H1 (cell line): ENCODE data around the gene ANGPTL2. TPM values are rescaled to one million over a fixed set of nuclear protein-coding genes. Genes with fewer than 3 reads are reported as not detected.

Experiments
- CTCF ChIA-PET: fragments of 300-600 bp; sonication (Branson Sonifier 250); formaldehyde crosslinking; loops from one replicate; lab custom pipeline; 2021; ENCODE audit not compliant: partially characterized antibody; lab: Charles Lee
- POLR2A ChIA-PET: fragments of 300-600 bp; sonication (Branson Sonifier 250); formaldehyde crosslinking; loops from one replicate; lab custom pipeline; 2021; ENCODE audit warnings: inconsistent platforms; ENCODE audit not compliant: partially characterized antibody; lab: Charles Lee
- DNase-seq, 2 experiments: peaks; one replicate each; pipeline versions ENCODE4 v3.0.0 to v3.0.0-alpha.2; 2010 to 2022; ENCODE audit warnings: low spot score in 2 of 2, low read depth in 1 of 2, mixed read lengths in 1 of 2
- FAIRE-seq: peaks from 2 replicates; lab custom pipeline; 2011; peaks lifted over from hg19 to GRCh38; lab: Jason Lieb, UNC
- H2AFZ ChIP-seq: 2 replicates; pipeline ENCODE4 v1.8.1; 2012; ENCODE audit warnings: low read length, inconsistent platforms
- H2AK5ac ChIP-seq: 2 replicates; pipeline ENCODE4 v1.6.1; 2013; ENCODE audit warnings: low read depth, low read length
- H2BK120ac ChIP-seq: replicated peaks from 2 replicates; pipeline ENCODE3; 2013; ENCODE audit warnings: low read depth, low read length, inconsistent platforms
- H2BK12ac ChIP-seq: 2 replicates; pipeline ENCODE4 v1.6.1; 2013; ENCODE audit warnings: low read depth, low read length
- H2BK15ac ChIP-seq: 2 replicates; pipeline ENCODE4 v1.6.1; 2013; ENCODE audit warnings: low read length
- H2BK20ac ChIP-seq: 2 replicates; pipeline ENCODE4 v1.6.1; 2013; ENCODE audit warnings: low read length
- H2BK5ac ChIP-seq: 2 replicates; pipeline ENCODE4 v1.6.1; 2013; ENCODE audit warnings: low read depth, low read length
- H3K14ac ChIP-seq: 2 replicates; pipeline ENCODE4 v1.6.1; 2013; ENCODE audit warnings: inconsistent platforms; ENCODE audit not compliant: insufficient read length
- H3K18ac ChIP-seq: 2 replicates; pipeline ENCODE4 v1.6.1; 2013; ENCODE audit warnings: low read length; ENCODE audit errors: extremely low read depth
- H3K23ac ChIP-seq: 2 replicates; pipeline ENCODE4 v1.6.1; 2013; ENCODE audit warnings: inconsistent platforms; ENCODE audit not compliant: insufficient read length
- H3K23me2 ChIP-seq: 2 replicates; pipeline ENCODE4 v1.6.1; 2013; ENCODE audit warnings: low read depth, low read length
- H3K27ac ChIP-seq: 2 replicates; pipeline ENCODE4 v1.6.1; 2011; ENCODE audit warnings: low read depth, low read length, inconsistent platforms
- H3K27me3 ChIP-seq, 4 experiments: replicated peaks in 1 of 4; 1 replicate in 1 of 4; 2 replicates in 3 of 4; pipeline versions ENCODE4 v1.6.1 to v1.8.1; 2011 to 2013; ENCODE audit warnings: low read length in 3 of 4, mild to moderate bottlenecking in 3 of 4, inconsistent platforms in 2 of 4, mixed read lengths in 2 of 4, moderate library complexity in 1 of 4; ENCODE audit not compliant: control insufficient read depth in 3 of 4, insufficient read depth in 3 of 4; ENCODE audit errors: extremely low read depth in 1 of 4
- H3K36me3 ChIP-seq, 4 experiments: 2 replicates each; pipeline versions ENCODE4 v1.6.1 to v1.8.1; 2011 to 2013; ENCODE audit warnings: mild to moderate bottlenecking in 4 of 4, low read length in 3 of 4, moderate library complexity in 2 of 4, control low read depth in 1 of 4, inconsistent platforms in 1 of 4; ENCODE audit not compliant: insufficient read depth in 4 of 4, control insufficient read depth in 2 of 4
- H3K4ac ChIP-seq: replicated peaks from 2 replicates; pipeline ENCODE3; 2013; ENCODE audit warnings: low read length, low read depth, mixed read lengths, inconsistent platforms; ENCODE audit not compliant: insufficient read length
- H3K4me1 ChIP-seq, 4 experiments: replicated peaks in 1 of 4; 1 replicate in 1 of 4; 2 replicates in 3 of 4; pipeline versions ENCODE4 v1.6.1 to v1.8.1; 2011 to 2013; ENCODE audit warnings: low read length in 3 of 4, inconsistent platforms in 2 of 4, mixed read lengths in 1 of 4; ENCODE audit not compliant: insufficient read depth in 4 of 4, control insufficient read depth in 3 of 4
- H3K4me2 ChIP-seq, 2 experiments: 2 replicates each; pipeline versions ENCODE4 v1.6.1 to v1.8.1; 2011 to 2013; ENCODE audit warnings: low read depth in 2 of 2, low read length in 2 of 2, control low read depth in 1 of 2, inconsistent platforms in 1 of 2, mild to moderate bottlenecking in 1 of 2; ENCODE audit not compliant: insufficient read depth in 1 of 2
- H3K4me3 ChIP-seq, 4 experiments: fragments of 200-600, 300-600 bp in 1 of 4; sonication (generic), shearing (Covaris generic), sonication (Bioruptor Twin) in 1 of 4; 2 replicates each; pipeline versions ENCODE4 v1.5.1 to v1.8.1; 2011 to 2016; ENCODE audit warnings: low read length in 4 of 4, low read depth in 3 of 4, control low read depth in 2 of 4, inconsistent platforms in 2 of 4, mild to moderate bottlenecking in 2 of 4, mixed read lengths in 1 of 4, moderate library complexity in 1 of 4; ENCODE audit not compliant: insufficient read depth in 2 of 4; ENCODE audit errors: extremely low read depth in 1 of 4
- H3K56ac ChIP-seq: replicated peaks from 2 replicates; pipeline ENCODE3; 2013; ENCODE audit warnings: low read depth, mild to moderate bottlenecking, mixed read lengths, low read length, inconsistent platforms; ENCODE audit not compliant: insufficient read length
- H3K79me1 ChIP-seq: 2 replicates; pipeline ENCODE4 v1.6.1; 2013; ENCODE audit warnings: low read depth, low read length, control low read depth
- H3K79me2 ChIP-seq, 2 experiments: 2 replicates each; pipeline versions ENCODE4 v1.6.1 to v1.8.1; 2012 to 2013; ENCODE audit warnings: low read length in 2 of 2, mild to moderate bottlenecking in 2 of 2, inconsistent platforms in 1 of 2; ENCODE audit not compliant: insufficient read depth in 2 of 2, control insufficient read depth in 1 of 2
- H3K9ac ChIP-seq, 4 experiments: replicated peaks in 1 of 4; 1 replicate in 1 of 4; 2 replicates in 3 of 4; pipeline versions ENCODE4 v1.6.1 to v1.8.1; 2011 to 2013; ENCODE audit warnings: low read depth in 3 of 4, low read length in 3 of 4, control low read depth in 2 of 4, mild to moderate bottlenecking in 2 of 4, moderate library complexity in 2 of 4, inconsistent platforms in 1 of 4; ENCODE audit errors: extremely low read depth in 1 of 4
- H3K9me3 ChIP-seq, 2 experiments: 2 replicates each; pipeline versions ENCODE4 v1.6.1 to v1.8.1; 2012 to 2013; ENCODE audit warnings: mild to moderate bottlenecking in 2 of 2, moderate library complexity in 2 of 2, control low read depth in 1 of 2, inconsistent platforms in 1 of 2, low read depth in 1 of 2, low read length in 1 of 2, mixed read lengths in 1 of 2; ENCODE audit not compliant: insufficient read depth in 2 of 2
- H4K20me1 ChIP-seq, 2 experiments: replicated peaks in 1 of 2; 2 replicates each; pipeline versions ENCODE3 to v1.8.1; 2011 to 2013; ENCODE audit warnings: inconsistent platforms in 2 of 2, low read length in 2 of 2, mild to moderate bottlenecking in 1 of 2; ENCODE audit not compliant: insufficient read depth in 2 of 2, control insufficient read depth in 1 of 2
- H4K5ac ChIP-seq: 2 replicates; pipeline ENCODE4 v1.6.1; 2013; ENCODE audit warnings: low read length, low read depth, mixed read lengths, inconsistent platforms; ENCODE audit not compliant: insufficient read length
- H4K8ac ChIP-seq: 2 replicates; pipeline ENCODE4 v1.8.0; 2013; ENCODE audit warnings: mild to moderate bottlenecking, moderate library complexity, low read length, inconsistent platforms; ENCODE audit not compliant: insufficient read depth; ENCODE audit errors: extremely low read depth
- H4K91ac ChIP-seq: replicated peaks from 2 replicates; pipeline ENCODE3; 2013; ENCODE audit warnings: low read length, mixed read lengths, inconsistent platforms; ENCODE audit not compliant: insufficient read length
- BRCA1 ChIP-seq: IDR thresholded peaks from 2 replicates; pipeline ENCODE4 v1.6.1; 2012; ENCODE audit warnings: low read depth, low read length, improper control_type of control experiment
- CBX5 ChIP-seq: fragments of 300-800, 300-1000 bp; sonication (generic); IDR thresholded peaks from 2 replicates; pipeline ENCODE4 v1.7.1; 2016; ENCODE audit warnings: antibody characterized with exemption, low read length, low read depth
- CHD1 ChIP-seq: IDR thresholded peaks from 2 replicates; pipeline ENCODE4 v1.6.1; 2012; ENCODE audit warnings: low read depth, low read length, improper control_type of control experiment
- EP300 ChIP-seq, 2 experiments: IDR thresholded peaks; 1 replicate in 1 of 2; 2 replicates in 1 of 2; pipeline ENCODE4 v1.6.1; 2011 to 2012; ENCODE audit warnings: low read depth in 2 of 2, low read length in 2 of 2, mild to moderate bottlenecking in 2 of 2, borderline replicate concordance in 1 of 2, inconsistent platforms in 1 of 2, moderate library complexity in 1 of 2
- FOSL1 ChIP-seq: IDR thresholded peaks from 2 replicates; pipeline ENCODE4 v1.6.1; 2011; ENCODE audit warnings: mild to moderate bottlenecking, low read depth, low read length, moderate library complexity; ENCODE audit not compliant: insufficient read depth
- JUND ChIP-seq: IDR thresholded peaks from 2 replicates; pipeline ENCODE4 v1.6.1; 2011; ENCODE audit warnings: mild to moderate bottlenecking, improper control_type of control experiment, low read length
- KDM1A ChIP-seq: fragments of 200-600, 300-600 bp; sonication (generic); IDR thresholded peaks from 2 replicates; pipeline ENCODE4 v1.7.1; 2016; ENCODE audit warnings: mild to moderate bottlenecking, low read length, borderline replicate concordance
- KDM4A ChIP-seq: IDR thresholded peaks from one replicate; pipeline ENCODE4 v1.7.1; 2012; ENCODE audit warnings: low read depth, mild to moderate bottlenecking, moderate library complexity, low read length, inconsistent platforms; ENCODE audit not compliant: severe bottlenecking
- KDM5A ChIP-seq: fragments of 200-600 bp; IDR thresholded peaks from 2 replicates; pipeline ENCODE4 v1.7.1; 2012; ENCODE audit warnings: mild to moderate bottlenecking, low read length, inconsistent platforms, mixed read lengths
- NANOG ChIP-seq: IDR thresholded peaks from 2 replicates; pipeline ENCODE4 v1.6.1; 2011; ENCODE audit warnings: low read length, low read depth, mild to moderate bottlenecking, inconsistent platforms; ENCODE audit not compliant: insufficient read depth, poor library complexity, severe bottlenecking
- PHF8 ChIP-seq: fragments of 200-600 bp; sonication (generic); conservative IDR thresholded peaks from 2 replicates; pipeline ENCODE4 v1.7.1; 2012; ENCODE audit warnings: low read depth, mild to moderate bottlenecking, inconsistent platforms, low read length, moderate library complexity
- POLR2A ChIP-seq, 2 experiments: IDR thresholded peaks; 1 replicate in 1 of 2; 2 replicates in 1 of 2; pipeline ENCODE4 v1.6.1; 2011; ENCODE audit warnings: low read depth in 2 of 2, low read length in 2 of 2, mild to moderate bottlenecking in 2 of 2; ENCODE audit errors: control extremely low read depth in 1 of 2
- RXRA ChIP-seq: IDR thresholded peaks from 2 replicates; pipeline ENCODE4 v1.6.1; 2011; ENCODE audit warnings: low read depth, mild to moderate bottlenecking, low read length, moderate library complexity; ENCODE audit not compliant: insufficient read depth
- SIX5 ChIP-seq: IDR thresholded peaks from 2 replicates; pipeline ENCODE4 v1.6.1; 2011; ENCODE audit warnings: mild to moderate bottlenecking, low read depth, low read length
- SP4 ChIP-seq: IDR thresholded peaks from 2 replicates; pipeline ENCODE4 v1.6.1; 2012; ENCODE audit warnings: low read length, inconsistent platforms
- SRF ChIP-seq: IDR thresholded peaks from 2 replicates; pipeline ENCODE4 v1.6.1; 2011; ENCODE audit warnings: mild to moderate bottlenecking, low read depth, low read length, moderate library complexity
- whole genome bisulfite sequencing, 2 experiments: shearing (Covaris generic) in 1 of 2; methylation state at CpG; one replicate each; pipeline versions ENCODE4 v1.1.6 to v1.1.7; 2013 to 2015; ENCODE audit warnings: low lambda C conversion rate in 2 of 2, mixed read lengths in 2 of 2, inconsistent platforms in 1 of 2, low coverage in 1 of 2, missing lambda C conversion rate in 1 of 2; ENCODE audit not compliant: insufficient replicate concordance in 2 of 2, insufficient coverage in 1 of 2, insufficient read length in 1 of 2; ENCODE audit errors: extremely low coverage in 1 of 2, missing lambda C conversion rate in 1 of 2; 5-methylcytosine and 5-hydroxymethylcytosine counted together
- polyA plus RNA-seq, 7 experiments: library from polyadenylated mRNA; depleted of rRNA in 3 of 7; stranded (reverse) in 5 of 7; unstranded in 2 of 7; fragments of >200 nt in 5 of 7; fragments of 200-250 nt in 2 of 7; gene quantifications; 1 replicate in 5 of 7; 2 replicates in 1 of 7; 4 replicates in 1 of 7; pipeline versions ENCODE4 v1.2.1 to v1.2.3, GENCODE V29; 2011 to 2013; ENCODE audit warnings: missing spikeins in 2 of 7, mixed read lengths in 2 of 7
- total RNA-seq: library from RNA; stranded (reverse); fragmentation: NEBNext Ultra II Directional; extraction: Animal tissue kit (Norgen Biotek cat#: 25700); gene quantifications from 2 replicates; pipeline ENCODE4 v1.2.1, GENCODE V29; 2021

ANGPTL2 gene
- total and polyA plus RNA-seq, 2 of the 8 experiments (the other 6 are each of a cell fraction or from before 2014, with no cell fraction given) = 9.0 to 10.6 TPM

DNA sequence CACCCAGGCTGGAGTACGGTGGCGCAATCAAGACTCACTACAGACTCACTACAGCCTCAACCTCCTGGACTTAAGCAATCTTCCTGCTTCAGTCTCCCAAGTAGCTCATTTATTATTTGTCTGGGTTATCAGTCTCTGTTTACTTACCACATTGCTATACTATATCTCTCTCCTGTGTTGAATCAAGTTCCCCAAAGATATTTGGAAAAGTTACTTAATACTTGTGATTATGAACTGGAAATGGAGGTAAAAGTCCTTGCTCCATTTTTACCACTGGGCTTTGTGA is 55.6 kb downstream of the ANGPTL2 start:
- no peak overlapping the region for H3K4me2 ChIP-seq
- no peak overlapping the region for H4K8ac ChIP-seq
- no peaks in the 10 kb centered on the region; a peak in 1 of 8 replicates for H3K36me3 ChIP-seq
- POLR2A ChIA-PET = no interaction called here
- no peak overlapping the region for H2AK5ac ChIP-seq
- H3K79me2 ChIP-seq = no peaks in the 10 kb centered on the region
- H3K14ac ChIP-seq = no peak overlapping the region
- WGBS, 2 experiments = 94% methylated on average over 2 of the region's 2 CpGs; no CpG with 5 or more reads in 1 of the 2 experiments
- no peak overlapping the region for H3K27ac ChIP-seq
- H3K9ac ChIP-seq = no peak overlapping the region
- H3K18ac ChIP-seq = no peak overlapping the region
- no peak overlapping the region for H3K23ac ChIP-seq
- CTCF ChIA-PET = interaction anchor here (0.6 to 1.8 kb wide), 5 partner anchors 11 to 525 kb away, joined by 3 to 4 read pairs (median 4); no protein-coding TSS in a partner anchor
- H4K20me1 ChIP-seq = no peaks in the 10 kb centered on the region
- no peak overlapping the region for H2BK120ac ChIP-seq
- no peak overlapping the region for H2BK5ac ChIP-seq
- DNase-seq (no peak), FAIRE-seq (no peak)
- no peaks in the 10 kb centered on the region for H3K23me2 ChIP-seq
- H2BK15ac ChIP-seq = no peak overlapping the region
- H3K9me3 ChIP-seq = no peaks in the 10 kb centered on the region
- no peak overlapping the region for H2BK20ac ChIP-seq
- H3K27me3 ChIP-seq = no peaks in the 10 kb centered on the region
- H4K5ac ChIP-seq = no peak overlapping the region
- no peak overlapping the region for H3K4me3 ChIP-seq
- no peak overlapping the region for H3K4ac ChIP-seq
- no peaks in the 10 kb centered on the region for H3K79me1 ChIP-seq
- H4K91ac ChIP-seq = no peak overlapping the region
- no peak overlapping the region for H2BK12ac ChIP-seq
- no peak overlapping the region for H3K56ac ChIP-seq
- no peak overlapping the region for H2AFZ ChIP-seq
- peaks cover 0 to 5% (median 0%) of the 10 kb centered on the region in 4 experiments; a peak in 3 of 7 replicates for H3K4me1 ChIP-seq
- TF ChIP-seq JUND (no peak), EP300 (IDR thresholded peaks at IDR 0.05; ENCODE audit: borderline replicate concordance in 1 of 2, low read depth in 2 of 2, low read length in 2 of 2) (no peak), KDM5A (no peak), FOSL1 (no peak), NANOG (no peak), BRCA1 (no peak), SRF (no peak), CHD1 (no peak), POLR2A (IDR thresholded peaks at IDR 0.05; ENCODE audit: control extremely low read depth in 1 of 2, low read depth in 2 of 2, low read length in 2 of 2) (no peak), SP4 (no peak), RXRA (no peak), PHF8 (no peak), KDM4A (no peak), KDM1A (no peak), SIX5 (no peak), CBX5 (no peak)
